GM12865 (cell line): ENCODE data around the gene SLC2A3.
"Not testable (repeated sequence)": the region's sequence is repeated elsewhere in the genome, so short reads cannot be mapped to it uniquely, and the experiment has no call there.

Experiments used
- DNase-seq: peaks from one replicate; pipeline ENCODE4 v3.0.0; 2010; ENCODE audit warnings: low read depth
- H3K4me3 ChIP-seq: 2 replicates; pipeline ENCODE4 v1.5.1; 2011; ENCODE audit warnings: mild to moderate bottlenecking, low read depth, low read length, control low read depth
- TF ChIP-seq, protein P1 (sequence below): IDR thresholded peaks from 2 replicates; pipeline ENCODE4 v1.5.1; 2011; ENCODE audit warnings: low read length, control low read depth, low read depth, inconsistent platforms; ENCODE audit not compliant: insufficient read depth; ENCODE audit errors: missing control alignments

Gene SLC2A3

DNA sequence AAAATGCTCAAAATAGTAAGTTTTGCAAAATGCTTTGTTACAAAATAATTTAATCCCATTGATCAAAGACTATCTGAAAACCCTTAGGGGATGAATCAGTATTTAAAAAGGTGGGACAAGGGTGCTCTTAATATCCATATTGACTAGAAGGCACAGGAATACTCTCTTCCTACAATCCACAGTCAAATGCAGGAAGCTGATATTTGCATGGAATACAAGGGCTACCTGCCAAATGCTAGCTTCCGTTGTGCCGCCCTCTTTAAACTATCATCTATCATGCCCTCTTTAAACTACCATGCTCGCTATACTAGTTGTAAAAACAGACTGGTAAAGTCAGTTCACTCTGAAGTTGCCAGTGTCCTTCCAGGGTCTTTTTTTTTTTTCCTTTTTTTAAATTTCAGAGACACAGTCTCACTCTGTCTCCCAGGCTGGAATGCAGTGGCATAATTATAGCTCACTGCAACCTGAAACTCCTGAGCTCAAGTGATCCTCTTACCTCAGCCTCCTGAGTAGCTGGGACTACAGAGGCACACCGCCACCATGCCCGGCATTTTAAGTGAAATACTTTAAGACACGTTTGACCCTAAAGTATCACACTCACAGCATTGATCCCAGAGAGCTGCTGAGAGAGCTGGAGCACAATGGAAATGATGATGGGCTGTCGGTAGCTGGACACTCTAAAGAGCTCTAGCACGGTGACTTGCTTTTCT, 6.7 kb downstream of the SLC2A3 start:
- no peak overlapping the region for H3K4me3 ChIP-seq
- TF ChIP-seq, protein P1, sequence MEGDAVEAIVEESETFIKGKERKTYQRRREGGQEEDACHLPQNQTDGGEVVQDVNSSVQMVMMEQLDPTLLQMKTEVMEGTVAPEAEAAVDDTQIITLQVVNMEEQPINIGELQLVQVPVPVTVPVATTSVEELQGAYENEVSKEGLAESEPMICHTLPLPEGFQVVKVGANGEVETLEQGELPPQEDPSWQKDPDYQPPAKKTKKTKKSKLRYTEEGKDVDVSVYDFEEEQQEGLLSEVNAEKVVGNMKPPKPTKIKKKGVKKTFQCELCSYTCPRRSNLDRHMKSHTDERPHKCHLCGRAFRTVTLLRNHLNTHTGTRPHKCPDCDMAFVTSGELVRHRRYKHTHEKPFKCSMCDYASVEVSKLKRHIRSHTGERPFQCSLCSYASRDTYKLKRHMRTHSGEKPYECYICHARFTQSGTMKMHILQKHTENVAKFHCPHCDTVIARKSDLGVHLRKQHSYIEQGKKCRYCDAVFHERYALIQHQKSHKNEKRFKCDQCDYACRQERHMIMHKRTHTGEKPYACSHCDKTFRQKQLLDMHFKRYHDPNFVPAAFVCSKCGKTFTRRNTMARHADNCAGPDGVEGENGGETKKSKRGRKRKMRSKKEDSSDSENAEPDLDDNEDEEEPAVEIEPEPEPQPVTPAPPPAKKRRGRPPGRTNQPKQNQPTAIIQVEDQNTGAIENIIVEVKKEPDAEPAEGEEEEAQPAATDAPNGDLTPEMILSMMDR: no peak
- no peak for DNase-seq

DNA sequence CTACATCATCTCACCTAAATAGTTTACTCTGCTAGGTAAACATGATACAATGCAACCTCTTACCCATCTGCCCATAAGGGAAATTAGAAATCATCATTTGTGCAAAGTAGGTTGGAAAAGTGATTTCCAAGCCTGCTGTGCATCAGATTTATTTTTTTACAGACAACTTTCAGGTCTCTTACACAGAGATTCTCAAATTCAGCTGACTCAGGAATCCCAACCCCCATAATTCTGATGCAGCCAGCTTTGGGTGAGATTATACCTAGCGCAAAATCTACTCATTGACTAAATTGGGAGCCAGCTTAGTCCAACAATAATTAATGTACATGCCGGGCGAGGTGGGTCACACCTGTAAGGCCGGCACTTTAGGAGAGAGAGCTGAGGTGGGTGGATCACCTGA, 8.5 kb downstream of the SLC2A3 start:
- DNase-seq: no peak
- TF ChIP-seq, protein P1: no peak

DNA sequence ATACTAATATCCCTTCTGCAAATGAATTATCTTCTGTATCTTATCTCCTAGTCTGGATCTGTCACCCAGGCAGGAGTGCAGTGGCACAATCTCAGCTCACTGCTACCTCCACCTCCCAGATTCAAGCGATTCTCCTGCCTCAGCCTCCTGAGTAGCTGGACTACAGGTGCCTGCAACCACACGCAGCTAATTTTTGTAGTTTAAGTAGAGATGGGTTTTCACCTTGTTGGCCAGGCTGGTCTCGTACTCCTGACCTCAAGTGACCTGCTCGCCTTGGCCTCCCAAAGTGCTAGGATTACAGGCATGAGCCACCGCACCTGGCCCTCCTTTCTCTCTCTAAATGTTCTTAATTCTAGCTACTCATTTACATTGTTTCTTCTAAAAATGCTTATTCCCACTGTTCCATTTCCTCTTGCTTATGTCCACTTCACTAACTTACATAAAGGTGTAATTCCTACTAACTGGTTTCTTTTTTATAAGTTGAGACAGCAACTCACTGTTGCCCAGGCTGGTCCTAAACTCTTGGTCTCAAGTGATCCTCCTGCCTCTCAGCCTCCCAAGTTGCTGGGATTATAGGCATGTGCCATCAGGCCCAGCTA, 9.8 kb downstream of the SLC2A3 start:
- H3K4me3 ChIP-seq, DNase-seq: not testable (repeated sequence)

More for the DNA sequence above, 8.5 kb downstream of the SLC2A3 start:
- H3K4me3 ChIP-seq: no peak overlapping the region

DNA sequence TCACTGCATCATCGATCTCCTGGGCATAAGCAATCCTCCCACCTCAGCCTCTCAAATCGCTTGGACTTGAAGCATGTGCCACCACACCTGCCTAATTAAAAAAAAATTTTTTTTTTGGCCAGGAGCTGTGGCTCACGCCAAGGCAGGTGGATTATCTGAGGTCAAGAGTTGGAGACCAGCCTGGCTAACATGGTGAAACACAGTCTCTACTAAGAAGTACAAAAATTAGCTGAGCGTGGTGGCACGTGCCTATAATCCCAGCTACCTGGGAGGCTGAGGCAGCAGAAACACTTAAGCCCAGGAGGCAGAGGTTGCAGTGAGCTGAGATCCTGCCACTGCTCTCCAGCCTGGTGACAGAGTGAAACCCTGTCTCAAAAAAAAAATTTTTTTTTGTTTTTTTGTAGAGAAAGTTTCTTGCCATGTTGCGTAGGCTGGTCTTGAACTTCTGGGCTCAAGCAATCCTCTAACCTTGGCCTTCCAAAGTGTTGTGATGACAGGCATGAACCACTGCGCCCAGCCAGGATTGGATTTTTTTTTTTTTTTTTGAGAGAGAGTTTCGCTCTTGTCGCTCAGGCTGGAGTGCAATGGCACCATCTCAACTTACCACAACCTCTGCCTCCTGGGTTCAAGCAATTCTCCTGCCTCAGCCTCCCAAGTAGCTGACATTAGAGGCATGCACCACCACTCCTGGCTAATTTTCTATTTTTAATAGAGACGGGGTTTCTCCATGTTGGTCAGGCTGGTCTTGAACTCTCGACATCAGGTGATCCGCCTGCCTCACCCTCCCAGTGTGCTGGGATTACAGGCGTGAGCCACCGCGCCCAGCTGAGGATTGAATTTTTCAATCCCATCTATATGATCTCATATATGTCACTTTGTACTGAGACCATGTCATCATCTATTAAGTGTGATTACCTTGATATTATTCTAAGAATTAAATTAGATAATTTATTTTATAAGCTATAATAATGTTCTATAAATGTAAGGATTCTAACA, 12.4 kb downstream of the SLC2A3 start:
- DNase-seq: no peak
- no peak overlapping the region for H3K4me3 ChIP-seq
- TF ChIP-seq, protein P1: no peak

DNA sequence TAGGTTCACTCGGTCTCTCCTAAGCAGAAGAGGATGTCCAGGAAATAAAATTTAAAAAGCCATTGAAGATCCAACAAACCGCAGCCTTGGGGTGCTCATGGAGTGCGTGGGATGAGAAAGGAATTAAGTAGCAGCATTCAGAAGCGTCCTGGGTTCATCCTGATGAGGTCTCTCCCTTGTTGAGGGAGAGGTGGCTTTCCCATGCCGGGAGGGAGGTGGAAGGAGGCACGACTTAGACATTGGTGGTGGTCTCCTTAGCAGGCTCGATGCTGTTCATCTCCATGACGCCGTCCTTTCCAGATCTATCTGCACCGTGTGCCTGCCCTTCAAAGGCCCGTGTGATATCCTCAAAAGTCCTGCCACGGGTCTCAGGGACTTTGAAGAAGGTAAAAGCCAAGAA, 14.8 kb downstream of the SLC2A3 start:
- DNase-seq, H3K4me3 ChIP-seq: not testable (repeated sequence)

DNA sequence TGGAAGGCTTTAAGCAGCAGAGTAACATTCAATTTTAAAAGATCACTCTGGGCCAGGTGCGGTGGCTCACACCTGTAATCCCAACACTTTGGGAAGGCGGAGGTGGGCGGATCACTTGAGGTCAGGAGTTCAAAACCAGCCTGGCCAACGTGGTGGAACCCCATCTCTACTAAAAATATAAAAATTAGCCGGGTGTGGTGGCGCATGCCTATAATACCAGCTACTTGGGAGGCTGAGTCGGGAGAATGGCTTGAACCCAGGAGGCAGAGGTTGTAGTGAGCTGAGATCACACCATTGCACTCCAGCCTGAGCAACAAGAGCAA, 17.8 kb downstream of the SLC2A3 start:
- DNase-seq, H3K4me3 ChIP-seq: not testable (repeated sequence)

DNA sequence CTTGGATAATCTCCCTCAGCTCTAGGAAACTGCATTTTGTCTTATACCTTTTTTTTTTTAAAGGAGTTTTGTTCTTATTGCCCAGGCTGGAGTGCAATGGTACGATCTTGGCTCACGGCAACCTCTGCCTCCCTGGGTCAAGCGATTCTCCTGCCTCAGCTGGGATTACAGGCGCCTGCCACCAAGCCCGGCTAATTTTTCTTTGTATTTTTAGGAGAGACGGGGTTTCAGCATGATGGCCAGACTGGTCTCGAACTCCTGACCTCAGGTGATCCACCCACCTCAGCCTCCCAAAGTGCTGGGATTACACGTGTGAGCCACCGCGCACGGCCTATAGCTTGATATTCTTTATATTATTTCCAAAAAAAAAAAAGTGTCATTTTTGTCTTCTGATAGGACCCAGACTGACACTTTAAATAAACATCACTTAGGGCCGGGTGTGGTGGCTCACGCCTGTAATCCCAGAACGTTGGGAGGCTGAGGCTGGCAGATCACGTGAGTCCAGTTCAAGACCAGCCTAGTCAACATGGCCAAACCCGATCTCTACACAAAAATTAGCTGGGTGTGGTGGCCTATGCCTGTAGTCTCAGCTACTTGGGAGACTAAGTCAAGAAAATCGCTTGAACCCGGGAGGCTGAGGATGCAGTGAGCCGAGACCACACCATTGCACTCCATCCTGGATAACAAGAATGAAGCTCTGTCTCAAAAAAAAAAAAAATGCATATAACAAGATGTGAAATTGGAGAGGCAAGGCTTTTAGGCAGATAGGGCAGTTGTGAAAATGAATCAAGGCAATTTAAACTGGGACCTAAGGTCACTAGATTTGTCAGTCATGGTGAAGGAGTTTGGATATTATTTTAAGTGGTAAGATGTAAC, 18.4 kb downstream of the SLC2A3 start:
- H3K4me3 ChIP-seq: no peak overlapping the region

More for the DNA sequence above, 18.4 kb downstream of the SLC2A3 start:
- TF ChIP-seq, protein P1: no peak
- DNase-seq: no peak
